ENCODE data around the gene TENM3. TPM values are rescaled to one million over a fixed set of nuclear protein-coding genes. Genes with fewer than 3 reads are reported as not detected.
A peak's percentile ranks its signal among the peaks of the same experiment; 100 is the strongest.

The TENM3 gene
- polyA plus RNA-seq, 1 experiment: 54.9 TPM

DNA sequence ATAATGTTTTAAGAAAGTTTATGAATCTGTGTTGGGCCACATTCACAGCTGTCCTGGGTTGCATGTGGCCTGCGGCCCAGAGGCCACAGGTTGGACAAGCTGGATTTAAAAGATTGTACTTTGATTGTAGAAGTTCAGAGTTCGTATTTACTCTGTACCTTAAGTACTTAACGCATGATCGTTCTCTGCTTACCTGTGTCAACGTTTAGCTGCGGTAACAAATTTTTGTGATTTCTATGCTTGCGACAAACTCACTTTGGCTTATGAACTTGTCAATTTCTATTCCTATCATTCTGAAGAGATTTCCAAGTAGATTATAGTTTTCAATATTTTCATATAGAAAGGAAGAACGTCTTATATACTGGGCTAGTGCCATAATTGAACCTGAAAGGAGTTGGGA, 285.6 kb downstream of the TENM3 start:
- ChIA-PET POLR2A (no interaction called here), CTCF (no interaction called here)
- TF ChIP-seq, protein P1, sequence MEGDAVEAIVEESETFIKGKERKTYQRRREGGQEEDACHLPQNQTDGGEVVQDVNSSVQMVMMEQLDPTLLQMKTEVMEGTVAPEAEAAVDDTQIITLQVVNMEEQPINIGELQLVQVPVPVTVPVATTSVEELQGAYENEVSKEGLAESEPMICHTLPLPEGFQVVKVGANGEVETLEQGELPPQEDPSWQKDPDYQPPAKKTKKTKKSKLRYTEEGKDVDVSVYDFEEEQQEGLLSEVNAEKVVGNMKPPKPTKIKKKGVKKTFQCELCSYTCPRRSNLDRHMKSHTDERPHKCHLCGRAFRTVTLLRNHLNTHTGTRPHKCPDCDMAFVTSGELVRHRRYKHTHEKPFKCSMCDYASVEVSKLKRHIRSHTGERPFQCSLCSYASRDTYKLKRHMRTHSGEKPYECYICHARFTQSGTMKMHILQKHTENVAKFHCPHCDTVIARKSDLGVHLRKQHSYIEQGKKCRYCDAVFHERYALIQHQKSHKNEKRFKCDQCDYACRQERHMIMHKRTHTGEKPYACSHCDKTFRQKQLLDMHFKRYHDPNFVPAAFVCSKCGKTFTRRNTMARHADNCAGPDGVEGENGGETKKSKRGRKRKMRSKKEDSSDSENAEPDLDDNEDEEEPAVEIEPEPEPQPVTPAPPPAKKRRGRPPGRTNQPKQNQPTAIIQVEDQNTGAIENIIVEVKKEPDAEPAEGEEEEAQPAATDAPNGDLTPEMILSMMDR (IDR thresholded peaks at IDR 0.05; ENCODE audit: low read depth, low read length): no peak
- DNase-seq (ENCODE audit: low read depth, low spot score): no peak
- Histone ChIP-seq H3K4me3 (ENCODE audit: low read depth, low read length) (no peak overlapping the region), H3K9me3 (ENCODE audit: control insufficient read depth, insufficient read depth, low read length) (no peaks in the 10 kb centered on the region), H3K27ac (ENCODE audit: low read depth, low read length) (no peak overlapping the region), H3K27me3 (ENCODE audit: control insufficient read depth, insufficient read depth, low read length) (no peaks in the 10 kb centered on the region)

DNA sequence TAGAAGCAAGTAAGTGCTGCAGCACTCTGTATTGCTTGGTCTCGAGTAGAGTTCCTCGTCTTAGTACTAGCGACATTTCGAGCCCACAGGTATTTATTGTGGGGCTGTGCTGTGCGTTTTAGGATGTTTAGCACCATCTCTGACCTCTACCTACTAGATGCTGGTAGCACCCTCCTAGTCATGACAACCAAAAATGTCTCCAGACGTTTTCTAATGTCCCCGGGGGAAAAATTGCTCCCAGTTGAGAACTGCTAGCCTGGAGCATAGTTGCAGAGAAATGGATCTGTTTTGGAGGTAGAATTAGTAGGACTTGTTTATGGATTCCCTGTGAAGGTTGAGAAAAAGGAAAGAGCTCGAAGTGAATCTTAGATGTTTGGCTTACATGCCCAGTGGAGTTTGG, 287.2 kb downstream of the TENM3 start:
- Histone ChIP-seq H3K9me3 (ENCODE audit: control insufficient read depth, insufficient read depth, low read length) (no peaks in the 10 kb centered on the region), H3K27me3 (ENCODE audit: control insufficient read depth, insufficient read depth, low read length) (no peaks in the 10 kb centered on the region), H3K27ac (ENCODE audit: low read depth, low read length) (no peak overlapping the region), H3K4me3 (ENCODE audit: low read depth, low read length) (no peak overlapping the region)
- ChIA-PET POLR2A (interaction anchor here (1.0 kb wide), 1 partner anchor 74 kb away, joined by 3 read pairs; no protein-coding TSS in a partner anchor), CTCF (no interaction called here)
- DNase-seq (ENCODE audit: low read depth, low spot score): no peak
- TF ChIP-seq, protein P1 (IDR thresholded peaks at IDR 0.05; ENCODE audit: low read depth, low read length): no peak

DNA sequence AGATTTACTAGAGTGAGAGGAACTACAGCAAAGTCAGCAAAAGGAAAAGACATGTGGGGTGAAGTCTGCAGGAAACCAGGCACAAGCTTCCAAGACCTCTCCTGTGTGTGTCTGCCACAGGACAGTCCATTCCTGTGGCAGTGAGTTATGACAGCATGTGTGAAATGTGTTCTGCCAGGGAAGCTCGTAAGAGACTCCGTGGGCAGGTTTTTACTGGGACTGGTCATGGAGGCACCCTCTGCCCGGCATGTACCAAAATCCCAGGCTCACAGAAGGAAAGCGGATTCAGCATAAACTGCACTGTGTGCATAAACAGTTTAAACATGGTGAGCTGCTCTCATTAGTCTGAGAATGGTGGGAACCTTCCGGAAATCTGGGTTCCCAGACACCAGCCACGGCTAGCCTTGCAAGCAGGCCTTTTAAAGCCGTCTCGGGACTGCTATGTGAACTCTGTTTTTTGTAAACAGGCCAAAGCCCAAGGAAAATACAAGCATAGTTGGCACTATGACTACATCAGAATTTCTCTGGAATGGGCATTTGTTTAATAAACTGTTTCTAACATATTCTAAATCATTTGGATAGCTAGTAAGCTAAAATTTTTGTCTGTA, 288.5 kb downstream of the TENM3 start:
- Histone ChIP-seq H3K9me3 (ENCODE audit: control insufficient read depth, insufficient read depth, low read length) (no peaks in the 10 kb centered on the region), H3K27ac (ENCODE audit: low read depth, low read length) (peak overlapping the region; percentile 69), H3K4me3 (ENCODE audit: low read depth, low read length) (peak overlapping the region; percentile 28; the same call in 1 of the 2 replicates), H3K27me3 (ENCODE audit: control insufficient read depth, insufficient read depth, low read length) (no peaks in the 10 kb centered on the region)
- TF ChIP-seq, protein P1 (IDR thresholded peaks at IDR 0.05; ENCODE audit: low read depth, low read length): no peak
- ChIA-PET CTCF (interaction anchor here (1.1 kb wide), 1 partner anchor 11 kb away, joined by 3 read pairs; no protein-coding TSS in a partner anchor), POLR2A (interaction anchor here (1.0 kb wide), 1 partner anchor 73 kb away, joined by 3 read pairs; no protein-coding TSS in a partner anchor)
- no peak for DNase-seq (ENCODE audit: low read depth, low spot score)

DNA sequence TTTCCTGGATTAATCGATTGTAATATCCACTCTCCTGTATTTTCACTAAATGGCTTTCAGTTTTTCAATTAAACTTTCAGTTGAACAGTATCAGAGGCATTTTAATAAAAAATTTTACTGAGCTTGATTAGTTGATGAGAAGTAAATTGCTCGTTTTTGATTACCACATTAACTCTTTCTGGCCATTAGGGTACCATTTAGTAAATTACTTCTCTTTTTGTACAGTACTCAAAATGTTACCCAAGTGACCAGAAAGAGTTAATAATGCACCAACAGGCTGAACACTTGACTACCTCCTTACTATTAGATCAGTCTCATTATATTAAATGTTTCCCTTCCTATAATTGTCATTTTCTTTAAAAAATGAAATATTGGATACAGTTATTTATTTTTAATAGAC, 289.2 kb downstream of the TENM3 start:
- Histone ChIP-seq H3K4me3 (ENCODE audit: low read depth, low read length) (no peak overlapping the region), H3K27ac (ENCODE audit: low read depth, low read length) (no peak overlapping the region), H3K9me3 (ENCODE audit: control insufficient read depth, insufficient read depth, low read length) (no peaks in the 10 kb centered on the region), H3K27me3 (ENCODE audit: control insufficient read depth, insufficient read depth, low read length) (no peaks in the 10 kb centered on the region)
- CTCF ChIA-PET: interaction anchor here (1.1 kb wide), 1 partner anchor 12 kb away, joined by 3 read pairs; no protein-coding TSS in a partner anchor
- POLR2A ChIA-PET: no interaction called here
- DNase-seq (ENCODE audit: low read depth, low spot score): no peak
- TF ChIP-seq, protein P1 (IDR thresholded peaks at IDR 0.05; ENCODE audit: low read depth, low read length): no peak

DNA sequence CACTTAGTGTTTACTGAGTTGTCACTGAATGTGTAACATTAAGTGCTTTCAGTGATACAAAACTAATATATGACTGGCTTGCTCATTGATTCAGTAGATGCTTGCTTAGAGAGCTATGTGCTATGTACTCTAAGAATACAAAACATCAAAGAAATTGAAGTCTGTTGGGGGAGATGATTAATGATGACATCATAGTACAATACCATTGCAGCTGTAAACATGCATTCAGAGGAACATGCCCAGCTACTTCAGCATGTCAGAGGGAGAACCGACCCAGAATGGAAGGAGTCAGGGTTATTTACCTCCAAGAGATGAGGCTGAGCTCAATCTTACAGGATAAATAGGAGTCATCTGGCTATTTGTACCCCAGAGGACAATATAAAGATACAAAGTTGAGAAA, 290.8 kb downstream of the TENM3 start:
- ChIA-PET POLR2A (no interaction called here), CTCF (no interaction called here)
- DNase-seq (ENCODE audit: low read depth, low spot score): no peak
- Histone ChIP-seq H3K27ac (ENCODE audit: low read depth, low read length) (no peak overlapping the region), H3K4me3 (ENCODE audit: low read depth, low read length) (no peak overlapping the region), H3K27me3 (ENCODE audit: control insufficient read depth, insufficient read depth, low read length) (no peaks in the 10 kb centered on the region), H3K9me3 (ENCODE audit: control insufficient read depth, insufficient read depth, low read length) (no peaks in the 10 kb centered on the region)
- TF ChIP-seq, protein P1 (IDR thresholded peaks at IDR 0.05; ENCODE audit: low read depth, low read length): no peak
